ENCODE measurements around the gene SARDH. TPM values are rescaled to one million over a fixed set of nuclear protein-coding genes. Genes with fewer than 3 reads are reported as not detected.

Gene SARDH
- total RNA-seq, 1 donor = 4.7 TPM

- Histone ChIP-seq H3K4me3 (ENCODE audit: low read length) (no peak overlapping the region), H3K9me3 (ENCODE audit: low read depth, low read length) (no peaks in the 10 kb centered on the region), H3K4me1 (ENCODE audit: insufficient read depth, low read length) (no peaks in the 10 kb centered on the region), H3K27me3 (ENCODE audit: insufficient read depth, low read length) (no peaks in the 10 kb centered on the region)
Observed at GRCh38 chr9:133725886-133726285, 12.3 kb downstream of the SARDH start.

- Histone ChIP-seq H3K4me1 (ENCODE audit: insufficient read depth, low read length) (no peaks in the 10 kb centered on the region), H3K4me3 (ENCODE audit: low read length) (no peak overlapping the region), H3K27me3 (ENCODE audit: insufficient read depth, low read length) (no peaks in the 10 kb centered on the region), H3K9me3 (ENCODE audit: low read depth, low read length) (no peaks in the 10 kb centered on the region)
Observed at GRCh38 chr9:133718563-133719315, 19.4 kb downstream of the SARDH start.

GRCh38 chr9:133717113-133718031 is 20.8 kb downstream of the SARDH start:
- no peak overlapping the region for H3K4me3 ChIP-seq (ENCODE audit: low read length)
- H3K9me3 ChIP-seq (ENCODE audit: low read depth, low read length) = no peaks in the 10 kb centered on the region
- H3K27me3 ChIP-seq (ENCODE audit: insufficient read depth, low read length) = no peaks in the 10 kb centered on the region
- H3K4me1 ChIP-seq (ENCODE audit: insufficient read depth, low read length) = no peaks in the 10 kb centered on the region

GRCh38 chr9:133716564-133717112 is 21.5 kb downstream of the SARDH start:
- Histone ChIP-seq H3K4me1 (ENCODE audit: insufficient read depth, low read length) (no peaks in the 10 kb centered on the region), H3K4me3 (ENCODE audit: low read length) (no peak overlapping the region), H3K27me3 (ENCODE audit: insufficient read depth, low read length) (no peaks in the 10 kb centered on the region), H3K9me3 (ENCODE audit: low read depth, low read length) (no peaks in the 10 kb centered on the region)

- Histone ChIP-seq H3K4me3 (ENCODE audit: low read length) (no peak overlapping the region), H3K9me3 (ENCODE audit: low read depth, low read length) (no peaks in the 10 kb centered on the region), H3K4me1 (ENCODE audit: insufficient read depth, low read length) (no peaks in the 10 kb centered on the region)
Observed at GRCh38 chr9:133715866-133716563, 22.1 kb downstream of the SARDH start.

GRCh38 chr9:133715295-133715865 is 22.8 kb downstream of the SARDH start:
- Histone ChIP-seq H3K9me3 (ENCODE audit: low read depth, low read length) (no peaks in the 10 kb centered on the region), H3K4me1 (ENCODE audit: insufficient read depth, low read length) (no peaks in the 10 kb centered on the region), H3K27me3 (ENCODE audit: insufficient read depth, low read length) (no peaks in the 10 kb centered on the region), H3K4me3 (ENCODE audit: low read length) (no peak overlapping the region)

More at GRCh38 chr9:133715866-133716563, 22.1 kb downstream of the SARDH start:
- H3K27me3 ChIP-seq (ENCODE audit: insufficient read depth, low read length) = no peaks in the 10 kb centered on the region

GRCh38 chr9:133714606-133715294 is 23.4 kb downstream of the SARDH start:
- H3K9me3 ChIP-seq (ENCODE audit: low read depth, low read length) = no peaks in the 10 kb centered on the region
- H3K27me3 ChIP-seq (ENCODE audit: insufficient read depth, low read length) = no peaks in the 10 kb centered on the region
- peaks cover 2% of the 10 kb centered on the region for H3K4me1 ChIP-seq (ENCODE audit: insufficient read depth, low read length)
- H3K4me3 ChIP-seq (ENCODE audit: low read length) = no peak overlapping the region

- Histone ChIP-seq H3K9me3 (ENCODE audit: low read depth, low read length) (no peaks in the 10 kb centered on the region), H3K4me3 (ENCODE audit: low read length) (no peak overlapping the region), H3K27me3 (ENCODE audit: insufficient read depth, low read length) (no peaks in the 10 kb centered on the region), H3K4me1 (ENCODE audit: insufficient read depth, low read length) (peaks cover 5% of the 10 kb centered on the region)
Observed at GRCh38 chr9:133713960-133714495, 24.1 kb downstream of the SARDH start.

- H3K4me1 ChIP-seq (ENCODE audit: insufficient read depth, low read length) = peaks cover 5% of the 10 kb centered on the region
- H3K4me3 ChIP-seq (ENCODE audit: low read length) = no peak overlapping the region
- H3K27me3 ChIP-seq (ENCODE audit: insufficient read depth, low read length) = no peaks in the 10 kb centered on the region
- no peaks in the 10 kb centered on the region for H3K9me3 ChIP-seq (ENCODE audit: low read depth, low read length)
Observed at GRCh38 chr9:133713150-133713959, 24.8 kb downstream of the SARDH start.

GRCh38 chr9:133712221-133713100 is 25.7 kb downstream of the SARDH start:
- Histone ChIP-seq H3K4me3 (ENCODE audit: low read length) (no peak overlapping the region), H3K9me3 (ENCODE audit: low read depth, low read length) (no peaks in the 10 kb centered on the region), H3K4me1 (ENCODE audit: insufficient read depth, low read length) (peaks cover 5% of the 10 kb centered on the region), H3K27me3 (ENCODE audit: insufficient read depth, low read length) (no peaks in the 10 kb centered on the region)

- Histone ChIP-seq H3K27me3 (ENCODE audit: insufficient read depth, low read length) (no peaks in the 10 kb centered on the region), H3K4me1 (ENCODE audit: insufficient read depth, low read length) (peaks cover 5% of the 10 kb centered on the region), H3K9me3 (ENCODE audit: low read depth, low read length) (no peaks in the 10 kb centered on the region), H3K4me3 (ENCODE audit: low read length) (no peak overlapping the region)
Observed at GRCh38 chr9:133711428-133712220, 26.5 kb downstream of the SARDH start.
